ENCODE data around the gene TECTB.

- no peak for TF ChIP-seq CTCF (conservative IDR thresholded peaks at IDR 0.05)
- no peak for TF ChIP-seq ZFX (IDR thresholded peaks at IDR 0.05)
These were observed 1.1 kb upstream of the TECTB start for GRCh38 chr10:112282086-112282485.

All from C4-2B (cell line).